Measurements from ENCODE around the gene RHOF. TPM values are rescaled to one million over a fixed set of nuclear protein-coding genes. Genes with fewer than 3 reads are reported as not detected.

Gene RHOF
- total RNA-seq, 2 donors from 2014 or later: 9.9 to 10.2 TPM

DNA sequence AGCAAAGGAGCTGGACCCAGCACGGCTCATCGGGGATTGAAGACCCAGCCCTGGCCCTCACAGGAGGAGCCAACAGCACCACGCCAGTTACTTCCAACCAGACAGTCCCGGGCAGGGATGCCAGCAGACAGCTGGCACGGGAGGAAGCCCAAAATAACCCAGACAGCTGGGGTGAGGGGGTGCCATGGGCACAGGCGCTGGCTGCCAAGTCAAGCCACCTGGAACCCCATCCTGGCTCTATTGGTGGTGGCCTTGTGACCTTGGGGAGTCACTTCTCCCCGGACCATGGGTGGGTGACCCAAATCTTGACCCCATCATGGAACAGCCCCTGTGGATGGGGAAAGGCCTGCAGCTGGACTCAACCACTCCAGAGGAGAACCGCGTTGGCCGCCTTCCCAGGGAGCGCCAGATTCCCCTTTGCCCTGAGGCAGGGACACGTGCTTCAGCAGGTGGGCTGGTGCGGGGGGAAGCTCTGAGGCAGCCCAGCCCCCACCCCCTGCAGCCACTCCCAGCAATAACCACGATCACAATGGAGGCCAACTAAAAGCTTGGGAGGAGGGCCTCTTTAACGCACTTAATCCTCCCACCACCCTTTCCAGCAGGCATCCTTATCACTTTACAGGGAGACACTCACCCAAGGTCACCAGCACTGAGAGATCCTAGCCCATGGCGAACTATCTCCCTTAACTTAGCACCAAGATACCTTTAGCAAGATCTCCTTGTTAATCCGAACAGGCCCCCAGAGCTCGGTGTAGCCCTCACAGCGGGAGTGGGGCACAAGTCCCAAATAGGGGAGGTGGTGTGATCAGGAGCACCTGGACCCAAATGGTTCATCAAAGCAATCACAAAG lies 4.7 kb upstream of the RHOF start:
- Histone ChIP-seq H3K4me1 (peaks cover 76% of the 10 kb centered on the region), H3K4me3 (no peak overlapping the region), H3K27ac (peak overlapping the region; percentile 96 to 100 (median 100)), H3K9me3 (no peaks in the 10 kb centered on the region), H3K27me3 (no peaks in the 10 kb centered on the region), H3K36me3 (replicated peaks in 1 of 2; ENCODE audit: insufficient read depth in 1 of 2, low read depth in 2 of 2) (no peaks in the 10 kb centered on the region)
- WGBS, 2 donors: 0 to 18% methylated on average over 2 to 19 of the region's 19 CpGs
- no peak for ATAC-seq
- TF ChIP-seq, protein P1, sequence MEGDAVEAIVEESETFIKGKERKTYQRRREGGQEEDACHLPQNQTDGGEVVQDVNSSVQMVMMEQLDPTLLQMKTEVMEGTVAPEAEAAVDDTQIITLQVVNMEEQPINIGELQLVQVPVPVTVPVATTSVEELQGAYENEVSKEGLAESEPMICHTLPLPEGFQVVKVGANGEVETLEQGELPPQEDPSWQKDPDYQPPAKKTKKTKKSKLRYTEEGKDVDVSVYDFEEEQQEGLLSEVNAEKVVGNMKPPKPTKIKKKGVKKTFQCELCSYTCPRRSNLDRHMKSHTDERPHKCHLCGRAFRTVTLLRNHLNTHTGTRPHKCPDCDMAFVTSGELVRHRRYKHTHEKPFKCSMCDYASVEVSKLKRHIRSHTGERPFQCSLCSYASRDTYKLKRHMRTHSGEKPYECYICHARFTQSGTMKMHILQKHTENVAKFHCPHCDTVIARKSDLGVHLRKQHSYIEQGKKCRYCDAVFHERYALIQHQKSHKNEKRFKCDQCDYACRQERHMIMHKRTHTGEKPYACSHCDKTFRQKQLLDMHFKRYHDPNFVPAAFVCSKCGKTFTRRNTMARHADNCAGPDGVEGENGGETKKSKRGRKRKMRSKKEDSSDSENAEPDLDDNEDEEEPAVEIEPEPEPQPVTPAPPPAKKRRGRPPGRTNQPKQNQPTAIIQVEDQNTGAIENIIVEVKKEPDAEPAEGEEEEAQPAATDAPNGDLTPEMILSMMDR (IDR thresholded peaks at IDR 0.05): no peak
- no peak for TF ChIP-seq POLR2A (IDR thresholded peaks at IDR 0.05)
- peak; percentile 68 to 83 (median 72) for DNase-seq
- intact Hi-C loops (cut with DNase I): loop anchor here (10.0 kb wide), 1 partner anchor 87 kb away; the partner anchor contains the start of gene PSMD9

DNA sequence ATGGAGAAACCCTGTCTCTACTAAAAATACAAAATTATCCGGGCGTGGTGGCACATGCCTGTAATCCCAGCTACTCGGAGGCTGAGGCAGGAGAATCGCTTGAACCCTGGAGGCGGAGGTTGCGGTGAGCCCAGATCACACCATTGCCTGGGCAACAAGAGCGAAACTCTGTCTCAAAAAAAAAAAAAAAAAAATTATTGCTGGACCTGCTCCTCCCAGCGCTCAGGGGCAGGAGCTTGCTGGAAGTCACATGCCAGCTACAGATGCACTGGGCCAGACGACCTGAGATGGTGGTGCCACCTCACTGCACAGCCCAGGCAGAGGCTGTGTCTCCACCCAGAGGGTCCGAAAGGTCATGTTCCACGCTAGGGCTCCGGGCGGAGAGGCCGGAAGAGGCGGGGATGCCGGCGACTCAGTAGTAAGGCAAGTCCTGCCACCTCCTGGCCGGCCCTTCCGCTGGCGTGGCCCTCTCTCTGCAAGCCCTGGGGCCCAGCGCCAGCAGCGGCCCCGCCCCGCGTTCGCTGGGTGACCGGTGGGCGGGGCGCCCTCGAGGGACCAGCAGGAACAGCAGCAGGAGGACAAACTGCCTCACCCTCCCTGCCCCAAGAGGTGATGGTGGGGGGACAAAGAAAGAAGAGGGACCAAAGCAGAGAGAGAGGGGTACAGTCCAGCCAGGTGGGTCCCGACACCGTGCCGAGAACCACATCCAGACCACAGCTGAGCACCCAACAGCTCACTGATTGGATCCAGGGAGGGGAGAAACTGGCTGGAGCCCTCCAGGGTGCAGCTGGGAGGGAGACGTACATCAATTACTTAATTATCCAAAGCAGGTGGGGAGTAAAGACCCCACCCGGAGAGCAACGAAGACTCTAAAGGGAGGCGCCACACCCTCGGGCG lies 3.6 kb upstream of the RHOF start:
- peak; percentile 97 to 100 (median 99) for DNase-seq
- intact Hi-C loops (cut with DNase I): loop anchor here (10.0 kb wide), 1 partner anchor 88 kb away; the partner anchor contains the start of gene PSMD9
- TF ChIP-seq, protein P1 (IDR thresholded peaks at IDR 0.05): peak; percentile 13 to 76 (median 54)
- peak; percentile 76 to 83 (median 82) for TF ChIP-seq POLR2A (IDR thresholded peaks at IDR 0.05)
- Histone ChIP-seq H3K4me1 (peaks cover 86% of the 10 kb centered on the region), H3K27ac (peak overlapping the region; percentile 96 to 100 (median 100)), H3K4me3 (no peak overlapping the region), H3K27me3 (no peaks in the 10 kb centered on the region), H3K9me3 (no peaks in the 10 kb centered on the region), H3K36me3 (replicated peaks in 1 of 2; ENCODE audit: insufficient read depth in 1 of 2, low read depth in 2 of 2) (no peaks in the 10 kb centered on the region)
- WGBS, 2 donors: 13% methylated on average over 27 to 39 of the region's 39 CpGs
- peak; percentile 64 for ATAC-seq

DNA sequence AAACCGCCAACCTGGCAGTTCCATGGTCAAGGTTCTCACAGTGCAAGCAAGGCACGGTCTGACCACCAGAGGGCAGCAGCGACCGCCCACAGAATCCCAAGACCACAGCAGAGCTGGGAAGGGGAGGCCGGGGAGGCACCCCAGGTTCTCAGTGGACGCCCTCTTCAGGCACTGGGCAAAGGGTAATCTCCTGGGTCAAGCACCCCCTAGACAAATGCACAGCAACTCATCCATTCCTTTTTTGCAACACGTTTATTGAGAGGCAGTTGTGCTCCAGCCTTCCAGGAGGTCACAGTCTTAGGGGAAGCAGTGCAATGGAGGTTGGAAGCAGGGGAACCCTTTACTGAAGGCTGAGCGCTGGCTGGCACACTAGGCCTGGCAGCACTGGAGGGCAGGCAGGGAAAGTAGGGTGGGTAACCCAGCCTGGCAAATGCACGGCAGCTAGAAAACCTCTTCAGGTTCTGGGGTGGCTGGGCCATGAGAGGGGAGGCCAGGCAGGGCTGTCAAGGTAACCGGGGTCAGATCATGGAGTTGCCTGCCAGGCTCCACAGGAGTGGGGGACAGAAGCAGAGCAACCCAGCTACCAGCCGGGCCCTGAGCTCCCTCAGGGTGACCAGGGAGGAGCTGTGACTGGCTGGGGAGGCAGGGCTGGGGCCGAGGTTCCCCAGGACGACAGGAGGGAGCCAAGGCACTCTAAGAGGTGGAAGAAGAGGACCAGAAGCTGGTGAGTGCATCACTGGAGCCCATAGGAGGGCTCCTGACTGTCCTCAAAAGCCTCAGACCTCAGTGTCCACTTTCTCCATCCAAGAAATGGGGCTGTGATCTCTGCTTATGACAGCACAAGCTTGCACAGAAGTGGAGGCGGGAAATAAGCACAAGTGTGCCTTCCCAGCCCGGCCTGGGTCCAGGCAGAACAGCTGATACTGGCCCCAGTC lies 1.8 kb upstream of the RHOF start:
- intact Hi-C loops (cut with DNase I): loop anchor here (10.0 kb wide), 1 partner anchor 90 kb away; the partner anchor contains the start of gene PSMD9

More for the DNA sequence above, 1.8 kb upstream of the RHOF start:
- Histone ChIP-seq H3K36me3 (replicated peaks in 1 of 2; ENCODE audit: insufficient read depth in 1 of 2, low read depth in 2 of 2) (no peaks in the 10 kb centered on the region), H3K4me1 (peaks cover 84% of the 10 kb centered on the region), H3K9me3 (no peaks in the 10 kb centered on the region), H3K27ac (peak overlapping the region; percentile 89 to 100 (median 100)), H3K4me3 (no peak overlapping the region), H3K27me3 (no peaks in the 10 kb centered on the region)
- peak; percentile 49 for ATAC-seq
- DNase-seq: peak; percentile 89 to 94 (median 92)
- TF ChIP-seq, protein P1 (IDR thresholded peaks at IDR 0.05): peak; percentile 94 to 98 (median 97)
- no peak for TF ChIP-seq POLR2A (IDR thresholded peaks at IDR 0.05)
- WGBS, 2 donors: 14 to 18% methylated on average over 13 to 15 of the region's 15 CpGs

All from body of pancreas (tissue), 4 donors.